Pancreas (tissue), 10 donors: ENCODE results near the gene PCP2. TPM values are rescaled to one million over a fixed set of nuclear protein-coding genes. Genes with fewer than 3 reads are reported as not detected.

Experiments used
- ATAC-seq, 4 donors: fragments of 200-7000 bp; cut with Tn5 transposase; one replicate each; pipeline versions ENCODE4 v1.8.0 to v1.9.1; 2020; ENCODE audit warnings: mild to moderate bottlenecking in 4 of 4, moderate library complexity in 4 of 4
- DNase-seq, 6 donors: peaks; one replicate each; pipeline ENCODE4 v3.0.0-alpha.2; 2020
- FAIRE-seq: peaks from 2 replicates; lab custom pipeline; 2012; peaks lifted over from hg19 to GRCh38; lab: Jason Lieb, UNC
- H3K27ac ChIP-seq, 4 donors: fragments of 200-600 bp; sonication (generic); 1 replicate in 3 of 4; 2 replicates in 1 of 4; pipeline versions ENCODE4 v1.5.0 to v1.8.0; 2020
- H3K27me3 ChIP-seq, 4 donors: fragments of 200-600 bp; one replicate each; pipeline ENCODE4 v1.8.0; 2021
- H3K36me3 ChIP-seq, 3 donors: fragments of 200-600 bp; sonication (generic) in 1 of 3; one replicate each; pipeline versions ENCODE4 v1.5.0 to v1.8.0; 2020 to 2021
- H3K4me1 ChIP-seq, 3 donors: fragments of 200-600 bp; one replicate each; pipeline ENCODE4 v1.8.0; 2021
- H3K4me3 ChIP-seq, 4 donors: fragments of 200-600 bp; sonication (generic) in 2 of 4; one replicate each; pipeline versions ENCODE4 v1.5.0 to v1.8.0; 2020 to 2021
- H3K9me3 ChIP-seq, 4 donors: fragments of 200-600 bp; one replicate each; pipeline ENCODE4 v1.8.0; 2021
- WGBS, 2 donors: extraction: QIAGEN DNeasy Blood & Tissue Kit; methylation state at CpG; one replicate each; pipeline ENCODE4 v1.1.7; 2013; 5-methylcytosine and 5-hydroxymethylcytosine counted together
- intact Hi-C, 3 donors: fragments of 100-400 bp; cut with DNase I; formaldehyde crosslinking; loops; one replicate each; pipeline versions ENCODE4 v1.11.1 to v1.14.2; 2022
- polyA plus RNA-seq, 2 donors: library from polyadenylated mRNA; stranded (reverse); fragments of 200-250 nt; gene quantifications; one replicate each; pipeline ENCODE4 v1.2.3, GENCODE V29; 2013
- total RNA-seq, 6 donors: library from RNA; stranded (reverse); fragmentation: NEBNext Ultra II Directional in 4 of 6; extraction: Animal tissue kit (Norgen Biotek cat#: 25700) in 4 of 6; gene quantifications; one replicate each; pipeline versions ENCODE4 v1.2.1 to v1.2.4, GENCODE V29; 2021 to 2023
- TF ChIP-seq, protein P1 (sequence below), 4 donors: fragments of 200-600 bp; sonication (generic) in 3 of 4; IDR thresholded peaks; one replicate each; pipeline versions ENCODE4 v1.5.0 to v1.8.0; 2021; ENCODE audit warnings: antibody characterized with exemption in 4 of 4
- donor health status: healthy with polysubstance abuse.
- donor health status: DM: no; HTN: no; CAD: no; lungs with moderate emphysema.
- donor health status: DM: no; HTN: no; CAD: no.
- donor health status: control.
- donor health status: control.
- donor health status: Bipolar disorder and iron deficiency.
- donor health status: DM: yes; HTN: yes; CAD: no.
- donor health status: DM: no; HTN: no; CAD: no.
- donor health status: DM: no; HTN: no; CAD: no.
- donor health status: DM: yes; HTN: yes; CAD: no.

PCP2 gene
- total and polyA plus RNA-seq, 8 donors, result 1.1 to 35.6 (median 2.2) TPM

DNA sequence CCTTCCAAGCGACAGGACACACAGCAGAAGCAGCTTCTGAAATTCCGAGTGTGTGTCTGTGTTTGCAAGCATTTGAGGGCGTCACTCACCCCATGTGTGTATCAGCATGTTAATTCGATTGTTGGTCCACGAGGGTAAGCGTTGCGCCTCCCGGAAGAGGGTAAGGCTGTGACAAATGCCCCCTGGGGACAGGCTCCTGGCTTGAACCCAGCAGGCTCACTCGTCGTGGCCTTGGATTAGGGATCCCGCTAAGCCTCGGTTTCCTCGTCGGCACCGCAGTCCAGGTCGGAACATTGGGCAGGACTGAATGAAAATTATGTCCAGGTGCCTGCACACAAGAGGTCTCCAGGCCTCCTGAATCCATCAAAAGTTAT, 2.8 kb upstream of the PCP2 start:
- WGBS, 2 donors, result 67% methylated on average over 16 of the region's 16 CpGs
- Histone ChIP-seq H3K36me3 (no peaks in the 10 kb centered on the region), H3K27ac (peak overlapping the region; percentile 76 to 83 (median 80)), H3K27me3 (no peaks in the 10 kb centered on the region), H3K4me1 (peaks cover 0 to 4% (median 0%) of the 10 kb centered on the region in 3 donors), H3K9me3 (no peaks in the 10 kb centered on the region), H3K4me3 (peak overlapping the region in 3 of 4 donors; percentile 77 to 90 (median 87))
- FAIRE-seq, result no peak
- DNase-seq, result peak in 1 of 6 donors; percentile 68
- ATAC-seq, result no peak
- intact Hi-C loops, result no loop called here
- TF ChIP-seq, protein P1, sequence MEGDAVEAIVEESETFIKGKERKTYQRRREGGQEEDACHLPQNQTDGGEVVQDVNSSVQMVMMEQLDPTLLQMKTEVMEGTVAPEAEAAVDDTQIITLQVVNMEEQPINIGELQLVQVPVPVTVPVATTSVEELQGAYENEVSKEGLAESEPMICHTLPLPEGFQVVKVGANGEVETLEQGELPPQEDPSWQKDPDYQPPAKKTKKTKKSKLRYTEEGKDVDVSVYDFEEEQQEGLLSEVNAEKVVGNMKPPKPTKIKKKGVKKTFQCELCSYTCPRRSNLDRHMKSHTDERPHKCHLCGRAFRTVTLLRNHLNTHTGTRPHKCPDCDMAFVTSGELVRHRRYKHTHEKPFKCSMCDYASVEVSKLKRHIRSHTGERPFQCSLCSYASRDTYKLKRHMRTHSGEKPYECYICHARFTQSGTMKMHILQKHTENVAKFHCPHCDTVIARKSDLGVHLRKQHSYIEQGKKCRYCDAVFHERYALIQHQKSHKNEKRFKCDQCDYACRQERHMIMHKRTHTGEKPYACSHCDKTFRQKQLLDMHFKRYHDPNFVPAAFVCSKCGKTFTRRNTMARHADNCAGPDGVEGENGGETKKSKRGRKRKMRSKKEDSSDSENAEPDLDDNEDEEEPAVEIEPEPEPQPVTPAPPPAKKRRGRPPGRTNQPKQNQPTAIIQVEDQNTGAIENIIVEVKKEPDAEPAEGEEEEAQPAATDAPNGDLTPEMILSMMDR (IDR thresholded peaks at IDR 0.05), result no peak

GRCh38 chr19:7635670-7636069, 2.2 kb upstream of the PCP2 start:
- no peak overlapping the region for H3K4me3 ChIP-seq
- H3K9me3 ChIP-seq, result no peaks in the 10 kb centered on the region
- no peaks in the 10 kb centered on the region for H3K27me3 ChIP-seq
- ATAC-seq (no peak), FAIRE-seq (no peak), DNase-seq (no peak)
- H3K4me1 ChIP-seq, result peaks cover 1 to 6% (median 3%) of the 10 kb centered on the region in 3 donors
- no peaks in the 10 kb centered on the region for H3K36me3 ChIP-seq
- intact Hi-C loops, result no loop called here
- no peak overlapping the region for H3K27ac ChIP-seq
- TF ChIP-seq, protein P1 (IDR thresholded peaks at IDR 0.05), result no peak
- 51 to 58% methylated on average over 6 of the region's 6 CpGs for WGBS, 2 donors

DNA sequence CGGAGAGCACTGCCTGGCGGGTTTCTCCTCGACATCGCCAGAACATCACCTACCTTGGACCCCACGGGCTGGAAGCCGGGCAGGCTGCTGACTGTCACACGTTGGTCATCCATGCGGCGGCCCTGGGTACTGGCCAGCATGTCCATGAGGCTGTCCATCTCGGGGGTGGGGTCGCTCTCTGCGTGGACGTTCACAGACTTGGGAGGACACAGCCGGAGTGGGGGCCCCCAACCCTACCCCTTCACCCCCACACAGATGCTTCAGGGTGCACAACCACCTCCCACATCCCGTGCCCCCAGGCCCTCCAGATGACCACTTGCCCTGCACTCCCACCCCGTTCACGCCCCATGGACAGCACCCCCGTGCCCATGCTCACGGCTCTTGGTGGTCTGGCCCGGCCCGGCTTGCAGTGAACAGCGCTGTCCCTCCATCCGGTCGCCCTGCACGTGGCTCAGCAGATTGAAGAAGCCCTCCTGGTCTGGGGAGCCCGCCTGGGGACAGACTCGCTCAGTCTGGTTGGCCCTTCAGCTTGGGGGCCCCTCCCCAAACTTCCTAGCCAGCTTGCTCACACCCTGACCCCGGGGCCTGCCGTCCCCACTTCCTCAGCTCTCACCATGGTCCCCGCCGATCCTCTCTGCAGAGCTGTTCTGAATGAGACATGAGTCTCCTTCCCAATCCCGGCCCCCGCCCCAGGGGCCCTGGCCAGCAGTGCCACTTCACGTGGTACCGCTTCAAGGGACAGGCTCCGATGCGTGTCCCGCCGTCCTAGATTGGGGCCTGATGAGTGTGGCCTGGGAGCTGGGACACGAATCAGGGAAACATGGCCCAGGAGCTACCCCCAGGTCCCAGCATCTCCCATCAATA, 947 bp downstream of the PCP2 start:
- ATAC-seq (no peak), DNase-seq (peak in 1 of 6 donors; percentile 83), FAIRE-seq (no peak)
- Histone ChIP-seq H3K27me3 (no peaks in the 10 kb centered on the region), H3K27ac (no peak overlapping the region), H3K9me3 (no peaks in the 10 kb centered on the region), H3K36me3 (no peaks in the 10 kb centered on the region), H3K4me1 (peaks cover 11 to 20% (median 16%) of the 10 kb centered on the region in 3 donors), H3K4me3 (no peak overlapping the region)
- WGBS, 2 donors, result 85 to 90% methylated on average over 40 of the region's 40 CpGs
- intact Hi-C loops, result no loop called here
- TF ChIP-seq, protein P1 (IDR thresholded peaks at IDR 0.05), result no peak

DNA sequence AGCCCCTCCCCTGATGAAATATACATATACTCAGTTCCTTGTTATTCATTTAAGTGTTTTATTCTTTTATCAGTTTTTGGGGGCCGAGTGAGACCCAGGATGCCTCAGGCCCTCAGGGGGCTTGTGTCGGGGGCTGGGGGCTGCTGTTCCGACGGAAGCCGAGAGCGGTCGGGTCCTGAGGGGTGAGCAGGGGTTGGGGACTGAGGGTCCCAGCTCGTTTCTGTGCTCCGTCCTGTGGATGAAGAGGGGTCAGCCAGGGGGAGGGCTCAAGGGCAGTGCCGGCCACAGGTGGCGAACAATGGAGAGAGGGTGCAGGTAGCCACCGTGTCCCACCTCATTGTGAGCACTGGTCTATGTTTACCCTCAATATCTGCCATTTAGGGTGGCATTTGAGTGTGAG, 1.9 kb downstream of the PCP2 start:
- TF ChIP-seq, protein P1 (IDR thresholded peaks at IDR 0.05), result no peak
- no peak for FAIRE-seq
- intact Hi-C loops, result no loop called here
- WGBS, 2 donors, result 84 to 90% methylated on average over 12 of the region's 12 CpGs
- Histone ChIP-seq H3K4me3 (no peak overlapping the region), H3K4me1 (peaks cover 11 to 19% (median 16%) of the 10 kb centered on the region in 3 donors), H3K27me3 (no peaks in the 10 kb centered on the region), H3K27ac (no peak overlapping the region), H3K9me3 (no peaks in the 10 kb centered on the region), H3K36me3 (no peaks in the 10 kb centered on the region)
- peak in 1 of 6 donors; percentile 58 for DNase-seq
- no peak for ATAC-seq
